ENCODE results near the gene DCD.

GRCh38 chr12:54650409-54650808 is 2.2 kb upstream of the DCD start:
- TF ChIP-seq POLR2A (IDR thresholded peaks at IDR 0.05; ENCODE audit: low read depth, low read length) = no peak
- TF ChIP-seq CTCF (IDR thresholded peaks at IDR 0.05; ENCODE audit: extremely low read depth in 1 of 2, insufficient read depth in 1 of 2, low read depth in 1 of 2, low read length in 2 of 2) = no peak
- no peak for TF ChIP-seq EZH2 (IDR thresholded peaks at IDR 0.05; ENCODE audit: borderline replicate concordance, low read depth, low read length, severe bottlenecking)
- TF ChIP-seq MAX (IDR thresholded peaks at IDR 0.05; ENCODE audit: insufficient read depth, insufficient read length) = no peak
- no peak for TF ChIP-seq MYC (IDR thresholded peaks at IDR 0.05; ENCODE audit: low read depth, low read length)
- TF ChIP-seq POLR2AphosphoS5 (IDR thresholded peaks at IDR 0.05; ENCODE audit: insufficient read depth, low read depth, low read length) = no peak
- TF ChIP-seq GATA2 (IDR thresholded peaks at IDR 0.05; ENCODE audit: insufficient read depth, insufficient read length, low read depth, low read length) = no peak

Measured in endothelial cell of umbilical vein (primary cell).